GM19238 (cell line): ENCODE data around the gene ETV2.
"Not testable (repeated sequence)": the region's sequence is repeated elsewhere in the genome, so short reads cannot be mapped to it uniquely, and the experiment has no call there.

ENCODE experiments used
- DNase-seq: peaks from one replicate; pipeline ENCODE4 v3.0.0; 2011; ENCODE audit warnings: low spot score; ENCODE audit not compliant: insufficient read length

Gene ETV2

DNA sequence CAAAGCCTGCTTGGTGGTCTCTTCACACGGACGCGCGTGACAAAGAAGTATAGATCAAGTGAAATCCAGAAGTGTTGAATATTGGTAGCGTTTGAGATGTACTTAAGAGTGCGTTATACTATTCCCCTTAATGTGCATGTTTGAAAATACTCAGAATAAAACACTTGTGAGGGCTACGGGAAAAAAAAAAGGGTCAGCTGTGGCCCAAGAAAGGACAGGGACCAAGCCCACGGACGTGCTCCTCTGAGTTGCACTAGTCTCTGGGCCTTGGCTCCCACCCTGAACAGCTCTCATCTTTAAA is 13.3 kb upstream of the ETV2 start:
- no peak for DNase-seq

DNA sequence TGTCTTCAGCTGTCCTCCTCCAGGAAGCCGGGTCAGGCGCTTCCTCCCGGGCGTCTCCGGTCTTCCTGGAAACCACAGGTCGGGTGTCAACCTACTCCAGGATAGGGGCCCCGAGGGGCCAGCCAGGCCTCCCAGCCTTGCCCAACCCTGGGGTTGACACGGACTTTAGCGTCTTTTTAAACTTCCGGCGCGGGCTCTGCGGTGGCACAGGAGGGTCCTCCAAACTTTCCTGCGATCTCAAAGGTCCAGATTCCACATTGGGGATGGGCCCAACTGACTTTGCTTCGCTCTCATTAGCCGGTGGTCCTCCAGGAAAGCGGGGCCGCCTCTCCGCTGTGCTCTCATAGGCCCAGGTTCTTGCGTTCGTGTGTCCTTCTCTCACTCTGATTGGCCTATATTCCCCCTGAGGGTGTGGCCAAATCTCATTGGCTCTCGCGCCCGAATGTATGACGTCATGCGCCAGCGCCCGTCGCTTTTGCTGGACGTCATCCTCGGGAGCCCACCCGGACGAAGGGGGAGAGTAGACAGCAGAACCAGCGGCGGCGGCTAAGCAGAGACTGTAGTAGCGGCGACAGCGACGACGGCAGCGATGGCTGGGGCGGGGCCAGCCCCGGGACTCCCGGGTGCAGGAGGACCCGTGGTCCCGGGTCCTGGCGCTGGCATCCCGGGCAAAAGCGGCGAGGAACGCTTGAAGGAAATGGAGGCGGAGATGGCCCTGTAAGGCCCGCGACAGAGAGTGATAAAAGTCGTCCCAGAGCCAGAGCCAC is 12.8 kb upstream of the ETV2 start, which contains the start of gene RBM42:
Gene RBM42, plus strand, starts transcription at position 472 of the 767 bp plus-strand sequence. Its CDS starts 118 bp downstream, at position 590.
- DNase-seq = peak; percentile 99

DNA sequence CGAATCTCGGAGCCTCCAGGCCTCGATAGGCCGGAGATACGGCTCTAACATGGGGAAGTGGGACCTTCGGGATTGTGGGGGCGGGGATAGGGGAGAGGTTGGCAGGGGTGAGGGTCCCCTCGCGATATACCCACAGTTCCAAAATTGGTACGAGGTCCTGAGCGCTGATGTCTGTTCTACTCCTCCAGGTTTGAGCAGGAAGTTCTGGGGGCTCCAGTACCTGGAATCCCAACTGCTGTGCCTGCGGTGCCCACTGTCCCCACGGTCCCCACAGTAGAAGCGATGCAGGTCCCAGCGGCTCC is 12.3 kb upstream of the ETV2 start:
- no peak for DNase-seq

DNA sequence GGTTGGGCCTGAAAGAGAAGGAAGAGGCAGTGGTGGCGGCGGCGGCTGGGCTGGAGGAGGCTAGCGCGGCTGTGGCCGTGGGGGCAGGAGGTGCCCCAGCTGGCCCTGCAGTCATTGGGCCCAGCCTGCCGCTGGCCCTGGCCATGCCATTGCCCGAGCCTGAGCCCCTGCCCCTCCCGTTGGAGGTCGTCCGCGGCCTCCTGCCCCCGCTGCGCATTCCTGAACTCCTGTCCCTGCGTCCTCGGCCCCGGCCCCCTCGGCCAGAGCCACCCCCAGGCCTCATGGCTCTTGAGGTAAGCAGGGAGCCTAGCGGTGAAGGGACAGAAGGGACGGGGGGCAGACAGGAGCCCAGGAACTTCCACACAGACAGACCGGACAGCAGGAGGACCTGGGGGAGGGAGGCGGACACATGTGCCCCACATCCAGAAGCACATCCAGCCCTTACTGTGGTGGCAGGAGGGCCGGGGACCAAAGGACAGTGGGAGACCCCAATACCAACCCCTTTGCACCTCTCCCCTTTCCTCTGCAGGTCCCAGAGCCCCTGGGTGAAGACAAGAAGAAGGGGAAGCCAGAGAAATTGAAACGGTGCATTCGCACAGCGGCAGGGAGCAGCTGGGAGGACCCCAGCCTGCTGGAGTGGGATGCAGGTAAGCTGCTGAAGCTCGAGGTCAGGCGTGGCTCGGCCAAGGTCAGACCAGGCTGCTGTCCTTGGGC is 7.7 kb upstream of the ETV2 start:
- DNase-seq = no peak

DNA sequence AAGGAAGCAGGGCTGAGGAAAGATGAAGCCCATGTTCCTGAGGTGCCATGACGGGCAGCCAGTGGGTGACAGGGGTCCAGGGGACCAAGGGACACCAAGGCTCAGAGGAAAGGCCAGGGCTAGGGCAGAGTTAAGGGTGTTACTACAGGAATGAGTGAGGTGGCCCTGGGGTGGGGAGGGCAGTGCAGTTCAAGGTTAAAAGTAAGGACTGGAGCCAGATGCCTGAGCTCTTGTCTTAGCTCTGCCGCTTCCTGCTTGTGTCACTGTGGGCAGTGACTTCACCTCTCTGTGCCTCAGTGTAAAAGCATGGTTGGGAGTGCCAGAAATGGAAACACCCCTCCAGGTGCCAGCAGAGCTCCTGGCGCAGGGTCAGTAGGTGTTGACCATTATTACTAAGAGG is 4.9 kb upstream of the ETV2 start:
- DNase-seq = no peak

DNA sequence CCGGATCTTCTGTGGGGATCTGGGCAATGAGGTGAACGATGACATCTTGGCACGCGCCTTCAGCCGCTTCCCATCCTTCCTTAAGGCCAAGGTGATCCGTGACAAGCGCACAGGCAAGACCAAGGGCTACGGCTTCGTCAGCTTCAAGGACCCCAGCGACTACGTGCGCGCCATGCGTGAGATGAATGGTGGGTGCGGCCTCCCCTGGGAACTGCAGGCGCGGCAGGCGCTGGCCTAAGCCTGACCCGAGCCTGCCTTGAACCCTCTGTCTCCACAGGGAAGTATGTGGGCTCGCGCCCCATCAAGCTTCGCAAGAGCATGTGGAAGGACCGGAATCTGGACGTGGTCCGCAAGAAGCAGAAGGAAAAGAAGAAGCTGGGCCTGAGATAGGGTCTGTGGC is 4.4 kb upstream of the ETV2 start:
- DNase-seq = no peak

DNA sequence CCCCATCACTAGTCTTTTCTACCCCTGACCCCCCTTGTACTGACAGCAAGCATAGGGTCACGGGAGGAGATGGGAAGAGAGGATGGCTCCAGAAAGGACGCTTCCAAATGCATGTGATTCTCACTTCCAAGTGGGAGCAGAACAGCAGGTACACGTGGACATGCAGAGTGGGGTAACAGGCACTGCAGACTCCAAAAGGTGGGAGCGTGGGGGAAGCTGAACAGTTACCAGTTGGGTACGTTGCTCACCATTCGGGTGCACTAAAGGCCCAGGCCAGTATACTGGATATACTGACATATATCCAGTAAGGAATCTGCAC is 2.3 kb upstream of the ETV2 start:
- no peak for DNase-seq

DNA sequence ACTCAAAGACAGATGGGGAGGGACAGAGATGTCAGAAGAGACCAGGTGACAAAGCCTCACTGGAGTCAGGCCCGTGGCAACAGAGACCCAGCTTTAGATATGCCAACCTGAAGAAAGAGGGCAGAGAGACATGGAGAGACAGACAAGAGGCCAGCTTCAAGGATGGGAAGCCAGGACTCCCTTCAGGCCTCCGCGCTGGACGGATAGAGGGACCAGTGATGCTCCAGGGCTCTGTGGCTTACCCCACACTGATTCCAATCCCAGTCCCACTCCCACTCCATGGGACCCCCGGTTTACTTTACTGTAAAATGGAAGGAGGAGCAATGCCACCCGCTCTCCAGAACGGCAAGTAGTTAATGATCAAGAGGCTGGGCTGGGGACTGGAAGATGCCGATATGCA is 1.7 kb upstream of the ETV2 start:
- no peak for DNase-seq

DNA sequence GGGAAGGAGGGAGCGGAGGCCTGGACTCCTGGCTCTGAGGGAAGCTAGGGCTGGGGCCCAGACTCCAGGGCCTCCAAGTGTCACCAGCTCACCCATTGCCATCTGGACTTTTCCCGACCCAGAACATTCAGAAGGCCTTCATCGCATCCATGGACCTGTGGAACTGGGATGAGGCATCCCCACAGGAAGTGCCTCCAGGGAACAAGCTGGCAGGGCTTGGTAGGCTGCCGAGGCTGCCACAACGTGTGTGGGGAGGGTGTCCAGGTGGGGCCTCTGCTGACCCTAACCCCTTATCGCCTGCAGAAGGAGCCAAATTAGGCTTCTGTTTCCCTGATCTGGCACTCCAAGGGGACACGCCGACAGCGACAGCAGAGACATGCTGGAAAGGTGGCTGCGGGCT is 767 bp downstream of the ETV2 start:
- no peak for DNase-seq

DNA sequence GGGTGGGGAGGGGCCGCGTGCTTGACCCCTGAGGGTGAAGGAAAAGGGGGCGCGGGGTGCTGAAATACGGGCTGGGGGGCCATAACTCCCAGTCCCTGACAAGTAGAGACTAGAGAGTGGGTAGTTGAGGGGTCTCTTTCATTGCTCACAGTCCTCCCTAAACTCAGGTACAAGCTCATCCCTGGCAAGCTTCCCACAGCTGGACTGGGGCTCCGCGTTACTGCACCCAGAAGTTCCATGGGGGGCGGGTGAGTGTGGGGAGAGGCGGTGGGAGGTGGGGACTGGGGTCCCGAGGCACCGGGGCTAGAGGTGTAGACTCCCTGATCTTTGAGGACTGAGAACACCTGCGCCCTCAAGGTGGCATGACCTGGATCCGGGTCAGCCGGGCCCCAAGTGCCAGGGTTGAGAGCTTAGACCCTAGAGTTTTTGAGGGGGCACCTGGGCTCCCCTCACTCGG is 1.3 kb downstream of the ETV2 start:
- no peak for DNase-seq

DNA sequence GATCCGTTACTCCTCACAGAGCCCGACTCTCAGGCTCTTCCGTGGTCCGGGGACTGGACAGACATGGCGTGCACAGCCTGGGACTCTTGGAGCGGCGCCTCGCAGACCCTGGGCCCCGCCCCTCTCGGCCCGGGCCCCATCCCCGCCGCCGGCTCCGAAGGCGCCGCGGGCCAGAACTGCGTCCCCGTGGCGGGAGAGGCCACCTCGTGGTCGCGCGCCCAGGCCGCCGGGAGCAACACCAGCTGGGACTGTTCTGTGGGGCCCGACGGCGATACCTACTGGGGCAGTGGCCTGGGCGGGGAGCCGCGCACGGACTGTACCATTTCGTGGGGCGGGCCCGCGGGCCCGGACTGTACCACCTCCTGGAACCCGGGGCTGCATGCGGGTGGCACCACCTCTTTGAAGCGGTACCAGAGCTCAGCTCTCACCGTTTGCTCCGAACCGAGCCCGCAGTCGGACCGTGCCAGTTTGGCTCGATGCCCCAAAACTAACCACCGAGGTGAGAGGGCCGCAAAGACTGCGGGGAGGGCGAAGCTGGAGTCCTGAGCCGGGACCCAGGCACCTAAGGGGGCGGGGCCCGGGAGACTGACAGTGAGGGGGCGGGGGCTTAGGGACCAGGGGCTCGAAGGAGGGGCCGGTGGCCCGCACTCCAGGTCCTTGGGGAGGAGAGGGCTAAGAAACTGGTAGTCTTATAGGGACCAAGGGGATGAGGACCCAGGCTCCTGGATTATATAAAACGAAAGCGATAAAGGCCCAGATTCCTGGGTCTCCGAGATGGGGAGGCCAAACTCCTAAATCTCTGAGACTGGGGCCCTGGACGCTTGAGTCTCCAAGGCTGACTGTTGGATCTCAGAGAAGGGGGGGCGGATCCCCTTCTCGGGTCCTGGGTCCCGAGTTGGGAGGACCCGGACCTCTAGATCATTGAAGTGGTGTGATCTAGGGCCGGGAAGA is 2.0 kb downstream of the ETV2 start:
- DNase-seq = peak; percentile 88

DNA sequence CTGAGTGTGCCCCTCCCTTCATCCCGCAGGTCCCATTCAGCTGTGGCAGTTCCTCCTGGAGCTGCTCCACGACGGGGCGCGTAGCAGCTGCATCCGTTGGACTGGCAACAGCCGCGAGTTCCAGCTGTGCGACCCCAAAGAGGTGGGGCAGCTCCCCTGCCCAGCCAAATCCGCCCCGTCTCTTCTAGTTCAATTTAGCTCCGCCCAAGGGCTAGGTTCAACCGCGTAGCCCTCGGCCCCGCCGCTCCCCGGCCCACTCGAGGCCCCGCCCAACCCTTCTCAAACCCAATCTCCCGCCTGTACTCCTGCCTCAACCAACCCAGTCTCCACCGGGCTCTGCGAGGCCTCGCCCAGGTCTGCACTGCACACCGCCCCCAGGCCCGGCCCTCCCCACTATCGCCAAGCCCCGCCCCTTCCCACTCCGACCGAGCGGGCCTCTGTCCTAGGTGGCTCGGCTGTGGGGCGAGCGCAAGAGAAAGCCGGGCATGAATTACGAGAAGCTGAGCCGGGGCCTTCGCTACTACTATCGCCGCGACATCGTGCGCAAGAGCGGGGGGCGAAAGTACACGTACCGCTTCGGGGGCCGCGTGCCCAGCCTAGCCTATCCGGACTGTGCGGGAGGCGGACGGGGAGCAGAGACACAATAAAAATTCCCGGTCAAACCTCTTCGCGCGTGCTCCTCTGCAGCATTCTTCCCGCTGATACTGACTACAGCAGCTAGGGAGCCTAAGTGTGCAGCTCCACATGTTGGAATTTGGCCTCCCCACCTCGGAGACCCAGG is 2.9 kb downstream of the ETV2 start:
- DNase-seq = peak; percentile 95

DNA sequence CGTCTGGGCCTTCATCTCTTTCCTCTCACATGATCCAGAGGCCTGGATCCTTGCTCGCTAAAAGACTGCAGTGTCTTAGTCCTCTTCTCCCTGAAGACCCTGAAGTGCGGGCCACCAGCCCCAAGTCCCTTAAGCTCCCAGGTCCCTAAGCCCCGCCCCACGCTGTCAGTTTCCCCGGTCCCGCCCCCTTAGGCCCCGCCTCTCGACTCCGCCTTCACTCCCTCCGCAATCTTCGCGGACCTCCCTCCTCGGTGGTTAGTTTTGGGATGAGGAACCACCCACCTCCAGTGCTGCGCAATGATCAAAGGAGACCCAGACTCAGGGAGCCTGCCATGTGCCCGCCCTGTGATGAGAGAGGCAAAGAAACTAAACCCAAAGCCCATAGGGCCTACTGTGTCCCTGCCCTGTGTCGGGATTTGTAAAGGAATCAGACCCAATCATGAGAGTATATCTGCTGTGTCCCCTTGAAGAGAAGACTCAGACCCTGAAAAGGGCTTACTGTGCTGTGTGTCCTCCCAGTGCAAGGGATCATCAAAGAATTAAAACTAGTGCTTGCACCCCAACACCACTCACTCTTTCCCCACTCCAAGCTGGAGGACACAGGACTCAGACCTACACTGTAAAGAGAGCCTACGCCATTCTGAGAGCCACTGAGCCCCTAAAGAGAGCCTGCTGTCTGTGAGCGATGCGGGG is 3.6 kb downstream of the ETV2 start:
- peak; percentile 35 for DNase-seq

DNA sequence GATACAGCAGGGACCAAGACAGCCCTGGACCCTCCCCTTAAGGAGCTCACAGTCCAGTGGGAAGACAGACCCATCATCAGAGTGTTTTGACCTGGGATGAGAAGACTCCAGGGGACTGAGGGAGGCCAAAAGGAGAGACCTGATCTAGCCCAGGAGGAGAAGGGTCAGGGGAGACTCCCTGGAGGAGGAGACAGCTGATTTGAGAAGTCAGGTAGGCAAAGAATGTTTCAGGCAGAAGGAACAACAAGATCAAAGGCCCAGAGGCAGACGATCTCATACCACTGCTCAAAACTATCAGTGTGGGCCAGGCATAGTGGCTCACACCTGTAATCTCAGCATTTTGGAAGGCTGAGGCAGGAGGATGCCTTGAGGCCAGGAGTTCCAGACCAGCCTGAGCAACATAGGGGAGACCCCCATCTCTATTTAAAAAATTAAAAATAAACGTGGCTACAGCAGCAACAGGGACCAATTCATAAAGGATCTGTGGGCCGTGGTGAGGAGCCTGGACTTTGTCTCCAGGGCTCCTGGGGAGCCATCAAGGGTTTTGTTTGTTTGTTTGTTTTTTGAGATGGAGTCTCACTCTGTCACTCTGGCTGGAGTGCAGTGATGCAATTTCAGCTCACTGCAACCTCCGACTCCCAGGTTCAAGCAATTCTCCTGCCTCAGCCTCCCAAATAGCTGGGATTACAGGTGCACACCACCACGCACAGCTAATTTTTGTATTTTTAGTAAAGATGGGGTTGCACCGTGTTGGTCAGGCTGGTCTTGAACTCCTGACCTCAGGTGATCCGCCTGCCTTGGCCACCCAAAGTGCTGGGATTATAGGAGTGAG is 4.4 kb downstream of the ETV2 start:
- no peak for DNase-seq

DNA sequence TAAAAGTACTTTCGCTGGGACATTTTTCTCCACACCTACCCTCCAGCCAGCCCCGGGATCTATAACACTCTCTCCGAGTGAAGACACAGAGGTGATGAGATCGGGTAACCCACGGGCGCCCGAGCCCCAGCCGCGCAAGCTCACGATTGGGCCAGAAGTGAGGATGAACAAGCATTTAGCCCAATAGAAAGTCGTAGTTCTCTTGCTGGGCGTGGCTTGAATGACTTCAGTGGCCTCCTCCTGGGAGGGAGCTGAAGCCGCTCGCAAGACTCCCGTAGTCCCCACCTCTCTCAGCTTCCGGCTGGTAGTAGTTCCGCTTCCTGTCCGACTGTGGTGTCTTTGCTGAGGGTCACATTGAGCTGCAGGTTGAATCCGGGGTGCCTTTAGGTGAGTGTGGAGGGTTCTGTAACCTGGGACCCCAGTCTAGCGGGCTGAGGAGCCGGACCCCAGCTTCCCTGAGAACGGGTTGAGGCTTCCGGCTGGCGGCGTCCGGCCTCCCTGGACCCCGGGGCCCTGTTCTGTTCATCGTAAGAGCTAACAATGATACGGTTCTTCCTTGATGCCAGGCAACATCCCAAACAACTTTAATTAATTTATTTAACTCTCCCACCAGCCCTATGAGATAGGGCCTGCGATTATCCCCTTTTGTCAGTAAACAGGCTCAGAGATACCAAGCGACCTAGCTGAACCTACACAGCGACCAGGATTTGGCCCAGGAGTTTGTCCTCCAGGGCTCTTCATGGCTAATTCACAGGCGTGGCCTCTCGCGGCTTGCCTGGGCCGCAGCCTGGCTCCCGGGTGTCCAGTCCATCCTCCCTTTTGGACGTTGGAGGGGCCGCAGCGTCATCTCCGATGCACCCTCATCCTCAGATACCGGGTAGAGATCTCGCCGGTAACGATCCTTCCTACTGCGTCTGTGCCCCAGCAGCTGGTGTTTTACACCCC is 6.7 kb downstream of the ETV2 start, which contains the start of gene COX6B1:
Gene COX6B1, plus strand, starts transcription at position 307 of the 945 bp plus-strand sequence. CDS start 2,921 bp downstream, outside the sequence.
- DNase-seq = peak; percentile 97

DNA sequence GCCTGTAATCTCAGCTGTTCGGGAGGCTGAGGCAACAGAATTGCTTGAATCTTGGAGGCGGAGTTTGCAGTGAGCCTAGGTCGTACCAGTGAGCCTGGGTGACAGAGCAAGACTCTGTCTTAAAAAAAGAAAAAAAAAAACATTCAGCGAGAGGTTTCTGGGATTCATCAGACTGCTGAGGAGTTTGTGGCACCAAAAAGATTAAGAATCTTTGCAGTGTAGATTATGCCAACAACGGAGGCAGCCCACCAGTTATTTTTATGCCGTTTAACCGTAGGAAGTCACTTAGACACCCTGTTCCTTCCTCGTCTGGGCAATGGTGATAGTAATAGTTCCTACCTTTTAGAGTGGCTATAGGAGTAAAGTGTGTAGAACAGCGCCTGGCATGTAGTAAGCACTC is 9.0 kb downstream of the ETV2 start:
- no peak for DNase-seq

DNA sequence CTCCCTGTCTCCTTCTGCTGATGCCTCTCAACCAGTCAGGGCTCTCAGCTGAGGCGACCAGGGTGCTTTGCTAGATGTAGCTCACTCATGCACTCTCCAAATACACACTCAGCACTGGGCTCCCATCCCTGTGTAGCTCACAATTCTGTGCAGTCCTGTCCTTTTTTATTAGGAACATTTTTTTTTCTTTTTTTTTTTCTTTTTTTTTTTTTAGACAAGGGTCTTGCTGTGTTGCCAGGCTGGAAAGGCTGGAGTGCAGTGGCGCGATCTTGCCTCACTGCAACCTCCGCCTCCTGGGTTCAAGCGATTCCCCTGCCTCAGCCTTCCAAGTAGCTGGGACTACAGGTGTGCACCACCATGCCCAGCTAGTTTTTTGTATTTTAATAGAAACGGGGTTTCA is 13.3 kb downstream of the ETV2 start:
- not testable (repeated sequence) for DNase-seq

DNA sequence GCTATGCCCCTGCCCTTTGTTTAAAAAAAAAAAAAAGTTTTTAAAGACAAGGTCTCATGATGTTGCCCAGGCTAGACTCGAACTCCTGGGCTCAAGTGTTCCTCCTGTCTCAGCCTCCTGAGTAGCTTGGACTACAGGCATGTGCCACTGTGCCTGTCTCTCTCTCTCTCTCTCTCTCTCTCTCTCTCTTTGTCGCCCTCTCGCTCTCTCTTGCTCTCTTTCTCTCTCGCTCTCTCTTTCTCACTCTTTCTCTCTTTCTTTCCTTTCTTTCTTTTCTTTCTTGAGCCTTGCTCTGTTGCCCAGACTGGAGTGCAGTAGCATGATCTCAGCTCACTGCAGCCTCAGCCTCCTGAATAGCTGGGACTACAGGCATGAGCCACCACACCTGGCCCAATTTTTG is 14.1 kb downstream of the ETV2 start:
- no peak for DNase-seq

DNA sequence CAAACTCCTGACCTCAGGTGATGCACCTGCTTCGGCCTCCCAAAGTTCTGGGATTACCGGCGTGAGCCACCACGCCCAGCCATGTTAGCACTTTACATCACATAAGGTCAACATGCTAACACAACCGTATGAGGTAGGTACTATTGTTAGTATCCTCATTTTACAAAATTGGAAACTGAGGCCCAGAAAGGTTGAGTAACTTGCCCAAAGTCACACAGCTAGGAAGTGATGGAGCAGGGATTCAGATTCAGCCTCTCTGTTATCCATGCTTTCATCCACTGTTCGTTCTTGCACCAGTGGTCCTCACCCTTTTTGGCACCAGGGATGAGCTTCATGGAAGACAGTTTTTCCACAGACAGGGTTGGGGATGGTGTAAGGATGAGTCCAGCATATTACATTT is 15.2 kb downstream of the ETV2 start:
- no peak for DNase-seq
